GM12874 (cell line): ENCODE data around the gene SRPK2.

Experiments used
- CTCF ChIP-seq: IDR thresholded peaks from 2 replicates; pipeline ENCODE4 v1.5.1; 2011; ENCODE audit warnings: low read depth, mild to moderate bottlenecking, control low read depth, low read length, moderate library complexity; ENCODE audit not compliant: insufficient read depth

The SRPK2 gene

GRCh38 chr7:105336009-105336408 lies 52.7 kb downstream of the SRPK2 start:
- no peak for TF ChIP-seq CTCF

- TF ChIP-seq CTCF, result no peak
These were observed 58.2 kb downstream of the SRPK2 start for GRCh38 chr7:105330526-105330925.

- TF ChIP-seq CTCF, result no peak
These were observed 61.5 kb downstream of the SRPK2 start for GRCh38 chr7:105327201-105327600.

- TF ChIP-seq CTCF, result no peak
These were observed 63.4 kb downstream of the SRPK2 start for GRCh38 chr7:105325216-105325904.

- no peak for TF ChIP-seq CTCF
These were observed 65.4 kb downstream of the SRPK2 start for GRCh38 chr7:105323366-105323765.

- TF ChIP-seq CTCF, result no peak
These were observed 66.0 kb downstream of the SRPK2 start for GRCh38 chr7:105322655-105323277.

- TF ChIP-seq CTCF, result no peak
These were observed 66.8 kb downstream of the SRPK2 start for GRCh38 chr7:105321754-105322455.
